Type B pancreatic cell (in vitro differentiated cells): ENCODE data around the gene OR10R2. TPM values are rescaled to one million over a fixed set of nuclear protein-coding genes. Genes with fewer than 3 reads are reported as not detected.

Source experiments
- DNase-seq: peaks from one replicate; pipeline ENCODE4 v3.0.0; 2021; ENCODE audit warnings: mixed read lengths; ENCODE audit not compliant: unreplicated experiment; ENCODE audit errors: extremely low spot score
- H3K27ac Mint-ChIP-seq: 2 replicates; pipeline ENCODE4 v1.8.0; 2021; ENCODE audit warnings: mild to moderate bottlenecking, mixed read lengths
- H3K27me3 Mint-ChIP-seq: 2 replicates; pipeline ENCODE4 v1.8.0; 2021; ENCODE audit warnings: mixed read lengths
- H3K36me3 Mint-ChIP-seq: 2 replicates; pipeline ENCODE4 v1.8.0; 2021; ENCODE audit warnings: mixed read lengths
- H3K4me1 Mint-ChIP-seq: one replicate; pipeline ENCODE4 v1.8.0; 2021; ENCODE audit warnings: mixed read lengths; ENCODE audit not compliant: unreplicated experiment
- H3K4me3 Mint-ChIP-seq: 2 replicates; pipeline ENCODE4 v1.8.0; 2021; ENCODE audit warnings: mild to moderate bottlenecking, mixed read lengths
- H3K9me3 Mint-ChIP-seq: 2 replicates; pipeline ENCODE4 v1.8.0; 2021; ENCODE audit warnings: mixed read lengths
- CTCF ChIP-seq: fragments of 200-600 bp; sonication (generic); conservative IDR thresholded peaks from 2 replicates; pipeline ENCODE4 v1.5.0; 2021; ENCODE audit warnings: antibody characterized with exemption, mild to moderate bottlenecking
- total RNA-seq: library from RNA; stranded (reverse); gene quantifications from 2 replicates; pipeline ENCODE4 v1.2.1, GENCODE V29; 2021; ENCODE audit warnings: low replicate concordance

The OR10R2 gene
- total RNA-seq, 1 donor from 2014 or later, result not detected

- no peak for DNase-seq
These were observed 55.3 kb downstream of the OR10R2 start for GRCh38 chr1:158527190-158527815.

More at GRCh38 chr1:158527190-158527815, 55.3 kb downstream of the OR10R2 start:
- H3K4me3 Mint-ChIP-seq, result no peak overlapping the region
- peaks cover 3% of the 10 kb centered on the region for H3K9me3 Mint-ChIP-seq
- H3K4me1 Mint-ChIP-seq, result no peaks in the 10 kb centered on the region
- H3K36me3 Mint-ChIP-seq, result no peaks in the 10 kb centered on the region
- TF ChIP-seq CTCF, result no peak
- no peaks in the 10 kb centered on the region for H3K27me3 Mint-ChIP-seq
- H3K27ac Mint-ChIP-seq, result no peak overlapping the region

Other genes with a start within 250 kb of the OR10R2 start
- not detected in 2 replicates for gene CD1A, start 217.8 kb upstream of the OR10R2 start, total RNA-seq
- not detected in 2 replicates for gene CD1C, start 182.3 kb upstream of the OR10R2 start, total RNA-seq
- not detected in 2 replicates for gene CD1B, start 140.7 kb upstream of the OR10R2 start, total RNA-seq
- gene CD1E, start 118.3 kb upstream of the OR10R2 start, total RNA-seq, result not detected in 2 replicates
- not detected in 2 replicates for gene OR10T2, start 72.8 kb upstream of the OR10R2 start, total RNA-seq
- not detected in 2 replicates for gene OR10K2, start 46.0 kb upstream of the OR10R2 start, total RNA-seq
- gene OR10K1, start 10.4 kb upstream of the OR10R2 start, total RNA-seq, result not detected in 2 replicates
- gene OR6Y1, start 82.2 kb downstream of the OR10R2 start, total RNA-seq, result not detected in 2 replicates
- gene OR6P1, start 98.4 kb downstream of the OR10R2 start, total RNA-seq, result not detected in 2 replicates
- not detected in 2 replicates for gene OR10X1, start 107.7 kb downstream of the OR10R2 start, total RNA-seq
- not detected in 2 replicates for gene OR10Z1, start 133.0 kb downstream of the OR10R2 start, total RNA-seq
- 0.21 and 0.68 TPM in 2 replicates for gene SPTA1, start 214.5 kb downstream of the OR10R2 start, total RNA-seq
- gene OR6K2, start 228.4 kb downstream of the OR10R2 start, total RNA-seq, result not detected in 2 replicates
- gene OR6K3, start 248.5 kb downstream of the OR10R2 start, total RNA-seq, result not detected in 2 replicates